Natural killer cell (primary cell): ENCODE data around the gene C12orf75. TPM values are rescaled to one million over a fixed set of nuclear protein-coding genes. Genes with fewer than 3 reads are reported as not detected.
"Not testable (repeated sequence)": the region's sequence is repeated elsewhere in the genome, so short reads cannot be mapped to it uniquely, and the experiment has no call there.

ENCODE experiments used
- ATAC-seq, 3 donors: fragments of 150-1000 bp in 2 of 3; fragments of 200-7000 bp in 1 of 3; cut with Tn5 transposase; 1 replicate in 1 of 3; 2 replicates in 2 of 3; pipeline ENCODE4 v1.10.0; 2021; ENCODE audit warnings: mild to moderate bottlenecking in 2 of 3, moderate library complexity in 2 of 3
- DNase-seq, 2 donors: peaks; one replicate each; pipeline versions ENCODE4 v3.0.0 to v3.0.0-alpha.2; 2013 to 2021; ENCODE audit warnings: mixed read lengths in 1 of 2
- H3K27ac ChIP-seq: one replicate; pipeline ENCODE4 v1.5.1; 2013; ENCODE audit warnings: mild to moderate bottlenecking, low read length
- H3K27me3 ChIP-seq: one replicate; pipeline ENCODE4 v1.6.1; 2013; ENCODE audit warnings: low read length; ENCODE audit not compliant: control insufficient read depth, insufficient read depth
- H3K36me3 ChIP-seq: one replicate; pipeline ENCODE4 v1.6.1; 2013; ENCODE audit warnings: low read length; ENCODE audit not compliant: control insufficient read depth, insufficient read depth
- H3K4me1 ChIP-seq: one replicate; pipeline ENCODE4 v1.6.1; 2013; ENCODE audit warnings: low read length; ENCODE audit not compliant: control insufficient read depth, insufficient read depth
- H3K4me3 ChIP-seq: one replicate; pipeline ENCODE4 v1.5.1; 2013; ENCODE audit warnings: low read length
- H3K9me3 ChIP-seq: one replicate; pipeline ENCODE4 v1.6.1; 2013; ENCODE audit warnings: low read length; ENCODE audit not compliant: control insufficient read depth, insufficient read depth
- H3K27ac Mint-ChIP-seq, 2 donors: one replicate each; pipeline ENCODE4 v1.8.0; 2022; ENCODE audit warnings: mild to moderate bottlenecking in 2 of 2, mixed read lengths in 2 of 2, moderate library complexity in 1 of 2
- H3K27me3 Mint-ChIP-seq, 2 donors: one replicate each; pipeline ENCODE4 v1.8.0; 2022; ENCODE audit warnings: low read depth in 2 of 2, mixed read lengths in 2 of 2
- H3K36me3 Mint-ChIP-seq: one replicate; pipeline ENCODE4 v1.8.0; 2022; ENCODE audit warnings: mixed read lengths
- H3K4me1 Mint-ChIP-seq, 2 donors: one replicate each; pipeline ENCODE4 v1.8.0; 2022; ENCODE audit warnings: mixed read lengths in 2 of 2
- H3K4me3 Mint-ChIP-seq: one replicate; pipeline ENCODE4 v1.8.0; 2022; ENCODE audit warnings: mild to moderate bottlenecking, moderate library complexity, mixed read lengths
- H3K9me3 Mint-ChIP-seq, 2 donors: one replicate each; pipeline ENCODE4 v1.8.0; 2022; ENCODE audit warnings: mixed read lengths in 2 of 2
- WGBS: methylation state at CpG from one replicate; pipeline ENCODE4 v1.1.7; 2013; ENCODE audit warnings: missing lambda C conversion rate; ENCODE audit not compliant: insufficient coverage; 5-methylcytosine and 5-hydroxymethylcytosine counted together
- intact Hi-C: fragments of 100-400 bp; cut with micrococcal nuclease; formaldehyde crosslinking; loops from one replicate; pipeline ENCODE4 v1.14.2; 2022
- total RNA-seq, 4 donors: library from RNA; stranded (reverse); fragments of 120-200 nt in 1 of 4; gene quantifications; one replicate each; pipeline versions ENCODE4 v1.2.3 to v1.2.4, GENCODE V29; 2013 to 2022
- TF ChIP-seq, protein P1 (sequence below): fragments of 200-600 bp; IDR thresholded peaks from one replicate; pipeline ENCODE4 v1.8.0; 2022; ENCODE audit warnings: antibody characterized with exemption

C12orf75 gene
- total RNA-seq, 3 donors from 2014 or later (not counting 1 experiment from before 2014, with no cell fraction given): 121 to 131 (median 128) TPM

DNA sequence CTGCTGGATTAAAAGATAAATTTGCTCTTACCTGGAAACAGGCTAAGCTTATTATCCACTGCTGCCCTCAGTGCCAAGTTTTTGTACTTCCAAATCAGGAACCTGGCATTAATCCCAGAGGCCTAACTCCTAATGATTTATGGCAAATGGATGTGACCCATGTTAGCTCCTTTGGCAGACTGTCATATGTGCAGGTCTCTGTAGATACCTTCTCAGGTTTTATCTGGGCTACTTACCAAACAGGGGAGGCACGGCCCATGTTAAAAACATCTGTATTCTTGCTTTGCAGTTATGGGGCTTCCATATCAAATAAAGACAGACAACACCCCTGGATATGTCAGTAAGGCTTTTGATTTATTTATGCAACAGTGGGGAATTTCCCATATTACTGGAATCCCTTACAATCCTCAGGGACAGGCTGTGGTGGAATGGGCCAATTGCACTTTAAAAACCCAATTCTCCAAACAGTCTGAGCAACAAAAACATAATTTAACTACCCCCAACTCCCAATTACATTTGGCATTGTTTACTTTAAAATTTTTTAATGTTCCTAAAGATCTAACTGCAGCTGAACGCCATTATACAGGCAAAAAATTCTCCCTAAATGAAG lies 19.9 kb upstream of the C12orf75 start:
- ATAC-seq, H3K36me3 ChIP-seq, H3K9me3 Mint-ChIP-seq, H3K4me3 Mint-ChIP-seq, H3K27ac Mint-ChIP-seq, H3K36me3 Mint-ChIP-seq, intact Hi-C loops, DNase-seq, H3K27me3 Mint-ChIP-seq, H3K4me1 Mint-ChIP-seq, H3K9me3 ChIP-seq, H3K27me3 ChIP-seq, H3K4me3 ChIP-seq, H3K4me1 ChIP-seq, H3K27ac ChIP-seq: not testable (repeated sequence)
- WGBS: 100% methylated on average over 1 of the region's 2 CpGs

DNA sequence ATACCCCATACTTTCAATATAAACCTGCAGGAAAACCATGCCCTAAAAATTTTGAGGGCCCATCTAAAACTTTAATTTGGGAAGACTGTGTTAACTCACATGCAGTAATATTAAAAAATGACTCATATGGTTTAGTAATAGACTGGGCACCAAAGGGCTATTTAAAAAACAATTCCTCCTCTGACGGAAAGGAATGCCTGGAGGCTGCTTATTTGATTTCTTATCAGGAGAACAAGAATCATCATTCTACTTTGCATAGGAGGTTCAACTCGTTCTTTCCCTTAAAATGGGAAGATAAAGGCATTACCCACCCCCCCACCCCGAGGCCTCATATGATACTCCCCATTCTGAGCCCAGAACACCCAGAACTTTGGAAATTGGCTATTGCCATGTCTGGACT lies 18.6 kb upstream of the C12orf75 start:
- ATAC-seq, H3K27me3 Mint-ChIP-seq, H3K36me3 ChIP-seq, intact Hi-C loops, H3K36me3 Mint-ChIP-seq, H3K9me3 ChIP-seq, H3K27me3 ChIP-seq, H3K4me1 ChIP-seq, H3K27ac ChIP-seq, H3K9me3 Mint-ChIP-seq, H3K4me1 Mint-ChIP-seq, H3K4me3 Mint-ChIP-seq, H3K4me3 ChIP-seq, H3K27ac Mint-ChIP-seq, DNase-seq: not testable (repeated sequence)
- 100% methylated on average over 1 of the region's 3 CpGs for WGBS

DNA sequence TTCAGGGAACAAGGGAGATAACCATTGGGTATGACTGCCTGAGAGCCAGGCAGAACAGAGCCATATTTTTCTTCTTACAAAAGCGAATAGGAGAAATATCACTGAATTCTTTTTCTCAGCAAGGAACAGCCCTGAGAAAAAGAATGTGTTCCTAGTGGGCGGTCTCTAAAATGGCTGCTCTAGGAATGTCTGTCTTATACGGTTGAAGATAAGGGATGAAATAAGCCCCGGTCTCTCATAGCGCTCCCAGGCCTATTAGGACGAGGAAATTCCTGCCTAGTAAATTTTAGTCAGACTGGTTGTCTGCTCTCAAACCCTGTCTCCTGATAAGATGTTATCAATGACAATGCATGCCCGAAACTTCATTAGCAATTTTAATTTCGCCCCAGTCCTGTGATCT lies 16.7 kb upstream of the C12orf75 start:
- H3K4me1 Mint-ChIP-seq, H3K9me3 Mint-ChIP-seq, H3K27ac ChIP-seq, H3K9me3 ChIP-seq, H3K36me3 Mint-ChIP-seq, H3K27me3 ChIP-seq, H3K27me3 Mint-ChIP-seq, H3K36me3 ChIP-seq, H3K27ac Mint-ChIP-seq, H3K4me3 Mint-ChIP-seq, DNase-seq, H3K4me3 ChIP-seq, ATAC-seq, H3K4me1 ChIP-seq, intact Hi-C loops: not testable (repeated sequence)
- 98% methylated on average over 8 of the region's 8 CpGs for WGBS

DNA sequence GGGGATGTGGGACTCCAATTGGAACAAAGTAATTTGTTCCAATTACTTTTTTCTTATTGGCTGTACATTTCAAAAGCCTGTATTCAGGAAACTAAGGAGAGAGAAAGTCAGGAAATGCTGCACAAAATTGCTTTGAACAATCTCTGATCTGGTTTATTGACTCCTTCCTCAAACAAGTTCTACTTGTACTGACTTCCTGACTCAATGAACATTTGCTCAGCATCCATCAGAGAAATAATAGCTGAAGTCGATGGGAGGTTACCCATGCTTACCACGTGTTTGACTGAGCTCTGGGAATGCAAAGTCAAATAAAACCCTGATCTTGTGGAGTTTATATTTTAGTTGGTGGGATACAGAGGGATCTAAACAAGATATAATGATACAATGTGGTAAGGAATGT lies 15.4 kb upstream of the C12orf75 start:
- peaks cover 0 to 3% of the 10 kb centered on the region in 2 donors for H3K27me3 Mint-ChIP-seq
- no peak overlapping the region for H3K4me3 Mint-ChIP-seq
- TF ChIP-seq, protein P1, sequence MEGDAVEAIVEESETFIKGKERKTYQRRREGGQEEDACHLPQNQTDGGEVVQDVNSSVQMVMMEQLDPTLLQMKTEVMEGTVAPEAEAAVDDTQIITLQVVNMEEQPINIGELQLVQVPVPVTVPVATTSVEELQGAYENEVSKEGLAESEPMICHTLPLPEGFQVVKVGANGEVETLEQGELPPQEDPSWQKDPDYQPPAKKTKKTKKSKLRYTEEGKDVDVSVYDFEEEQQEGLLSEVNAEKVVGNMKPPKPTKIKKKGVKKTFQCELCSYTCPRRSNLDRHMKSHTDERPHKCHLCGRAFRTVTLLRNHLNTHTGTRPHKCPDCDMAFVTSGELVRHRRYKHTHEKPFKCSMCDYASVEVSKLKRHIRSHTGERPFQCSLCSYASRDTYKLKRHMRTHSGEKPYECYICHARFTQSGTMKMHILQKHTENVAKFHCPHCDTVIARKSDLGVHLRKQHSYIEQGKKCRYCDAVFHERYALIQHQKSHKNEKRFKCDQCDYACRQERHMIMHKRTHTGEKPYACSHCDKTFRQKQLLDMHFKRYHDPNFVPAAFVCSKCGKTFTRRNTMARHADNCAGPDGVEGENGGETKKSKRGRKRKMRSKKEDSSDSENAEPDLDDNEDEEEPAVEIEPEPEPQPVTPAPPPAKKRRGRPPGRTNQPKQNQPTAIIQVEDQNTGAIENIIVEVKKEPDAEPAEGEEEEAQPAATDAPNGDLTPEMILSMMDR: no peak
- no peak overlapping the region for H3K27ac Mint-ChIP-seq
- no peaks in the 10 kb centered on the region for H3K27me3 ChIP-seq
- no peaks in the 10 kb centered on the region for H3K4me1 ChIP-seq
- peaks cover 4 to 6% of the 10 kb centered on the region in 2 donors for H3K4me1 Mint-ChIP-seq
- peaks cover 2 to 3% of the 10 kb centered on the region in 2 donors for H3K9me3 Mint-ChIP-seq
- WGBS: 50% methylated on average over 2 of the region's 2 CpGs
- no peaks in the 10 kb centered on the region for H3K36me3 ChIP-seq
- ATAC-seq (no peak), DNase-seq (no peak)
- H3K27ac ChIP-seq: no peak overlapping the region
- no peak overlapping the region for H3K4me3 ChIP-seq
- peaks cover 9% of the 10 kb centered on the region for H3K36me3 Mint-ChIP-seq
- H3K9me3 ChIP-seq: peaks cover 3% of the 10 kb centered on the region
- intact Hi-C loops: no loop called here

DNA sequence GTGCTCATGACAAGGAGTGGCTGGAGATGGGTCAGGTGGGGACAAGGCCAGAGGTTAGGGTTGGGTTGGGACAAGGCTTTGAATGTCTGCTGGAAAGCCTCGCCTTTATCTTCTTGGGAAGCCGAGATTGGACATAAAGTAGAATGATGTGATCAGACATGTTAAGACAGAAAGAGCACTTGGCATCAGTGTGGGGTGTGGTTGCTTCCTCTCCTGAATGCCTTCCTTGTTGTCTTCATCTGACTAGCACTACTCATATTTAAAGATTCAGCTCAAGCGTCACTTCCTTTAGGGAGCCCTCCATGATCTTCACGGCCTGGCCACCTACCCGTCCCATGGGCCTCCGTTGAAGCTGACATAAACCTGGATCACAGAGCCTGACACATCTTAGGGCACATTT lies 14.8 kb upstream of the C12orf75 start:
- H3K9me3 Mint-ChIP-seq: peaks cover 2 to 3% of the 10 kb centered on the region in 2 donors
- 96% methylated on average over 6 of the region's 6 CpGs for WGBS
- Histone ChIP-seq H3K36me3 (no peaks in the 10 kb centered on the region), H3K4me1 (no peaks in the 10 kb centered on the region), H3K27me3 (no peaks in the 10 kb centered on the region), H3K9me3 (peaks cover 3% of the 10 kb centered on the region), H3K27ac (no peak overlapping the region), H3K4me3 (no peak overlapping the region)
- ATAC-seq (no peak), DNase-seq (no peak)
- H3K27ac Mint-ChIP-seq: no peak overlapping the region
- peaks cover 9% of the 10 kb centered on the region for H3K36me3 Mint-ChIP-seq
- TF ChIP-seq, protein P1: no peak
- H3K4me1 Mint-ChIP-seq: peaks cover 4 to 6% of the 10 kb centered on the region in 2 donors
- no peak overlapping the region for H3K4me3 Mint-ChIP-seq
- H3K27me3 Mint-ChIP-seq: peaks cover 0 to 3% of the 10 kb centered on the region in 2 donors
- intact Hi-C loops: no loop called here
